T1000 (cell line): Measurements from ENCODE around the gene BHLHE41.

ENCODE experiments used
- DNase-seq: peaks from one replicate; lab custom pipeline; 2025; ENCODE audit warnings: mixed read lengths; lab: John Stamatoyannopoulos, UW

The BHLHE41 gene

GRCh38 chr12:26113853-26114719, 10.8 kb downstream of the BHLHE41 start:
- DNase-seq, result peak; percentile 98

- no peak for DNase-seq
These were observed 11.6 kb downstream of the BHLHE41 start for GRCh38 chr12:26113181-26113654.

- no peak for DNase-seq
These were observed 12.1 kb downstream of the BHLHE41 start for GRCh38 chr12:26112703-26113147.

- no peak for DNase-seq
These were observed 12.6 kb downstream of the BHLHE41 start for GRCh38 chr12:26112232-26112631.

- no peak for DNase-seq
These were observed 15.4 kb downstream of the BHLHE41 start for GRCh38 chr12:26109343-26109881.

GRCh38 chr12:26108915-26109314, 15.9 kb downstream of the BHLHE41 start:
- DNase-seq, result no peak

GRCh38 chr12:26106347-26106746, 18.5 kb downstream of the BHLHE41 start:
- DNase-seq, result no peak

GRCh38 chr12:26102953-26103352, 21.9 kb downstream of the BHLHE41 start:
- no peak for DNase-seq

GRCh38 chr12:26101763-26102162, 23.1 kb downstream of the BHLHE41 start:
- no peak for DNase-seq

GRCh38 chr12:26101350-26101734, 23.5 kb downstream of the BHLHE41 start:
- no peak for DNase-seq

GRCh38 chr12:26100666-26101349, 24.0 kb downstream of the BHLHE41 start:
- no peak for DNase-seq

GRCh38 chr12:26097046-26097878, 27.6 kb downstream of the BHLHE41 start:
- peak; percentile 68 for DNase-seq

GRCh38 chr12:26096036-26096435, 28.8 kb downstream of the BHLHE41 start:
- DNase-seq, result no peak

GRCh38 chr12:26095186-26095585, 29.7 kb downstream of the BHLHE41 start:
- no peak for DNase-seq

- DNase-seq, result no peak
These were observed 32.3 kb downstream of the BHLHE41 start for GRCh38 chr12:26092346-26093105.

GRCh38 chr12:26091822-26092221, 33.0 kb downstream of the BHLHE41 start:
- no peak for DNase-seq

- DNase-seq, result no peak
These were observed 33.9 kb downstream of the BHLHE41 start for GRCh38 chr12:26090836-26091510.

- no peak for DNase-seq
These were observed 35.8 kb downstream of the BHLHE41 start for GRCh38 chr12:26088998-26089397.

- no peak for DNase-seq
These were observed 37.9 kb downstream of the BHLHE41 start for GRCh38 chr12:26086936-26087335.

GRCh38 chr12:26080911-26081310, 43.9 kb downstream of the BHLHE41 start:
- no peak for DNase-seq
